Activated T-cell treated with anti-CD3 and anti-CD28 coated beads, Interleukin-2, amount 50 U/mL, for 48 hours (primary cell): Measurements from ENCODE around the gene LRPAP1.
A peak's percentile ranks its signal among the peaks of the same experiment; 100 is the strongest.

Experiments used
- DNase-seq, 2 experiments: peaks; one replicate each; pipeline ENCODE4 v3.0.0-alpha.2; 2020

Gene LRPAP1

DNA sequence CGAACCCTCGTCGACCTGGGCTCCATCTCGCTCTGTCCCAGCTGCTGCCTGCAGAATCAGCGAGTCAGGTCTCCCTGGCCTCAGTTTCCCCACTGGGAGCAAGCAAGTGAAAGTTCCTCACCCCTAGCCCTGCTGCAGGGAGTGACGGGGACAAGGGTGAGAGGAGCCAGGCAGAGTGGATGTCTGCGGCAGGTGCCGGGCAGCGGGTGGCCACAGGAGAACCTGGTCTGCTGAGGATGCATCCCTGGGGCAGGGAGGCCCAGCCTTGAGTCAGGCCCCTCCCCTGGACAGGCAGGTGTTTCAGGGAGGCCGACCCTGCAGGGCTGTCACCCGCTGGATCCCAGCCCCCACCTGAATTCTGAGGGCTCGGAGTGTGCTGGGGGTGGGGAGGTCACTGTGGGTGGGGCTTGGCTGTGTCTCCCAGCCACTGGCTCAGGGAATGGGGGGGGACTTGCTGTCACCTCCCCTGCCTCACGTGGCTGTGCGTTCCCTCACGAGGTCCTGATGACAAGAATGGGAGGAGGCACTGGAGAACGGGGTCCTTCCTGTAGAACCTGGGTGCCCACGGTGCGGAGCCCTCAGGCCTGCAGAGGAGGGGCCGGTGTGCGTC lies 33.2 kb downstream of the LRPAP1 start:
- no peak for DNase-seq

DNA sequence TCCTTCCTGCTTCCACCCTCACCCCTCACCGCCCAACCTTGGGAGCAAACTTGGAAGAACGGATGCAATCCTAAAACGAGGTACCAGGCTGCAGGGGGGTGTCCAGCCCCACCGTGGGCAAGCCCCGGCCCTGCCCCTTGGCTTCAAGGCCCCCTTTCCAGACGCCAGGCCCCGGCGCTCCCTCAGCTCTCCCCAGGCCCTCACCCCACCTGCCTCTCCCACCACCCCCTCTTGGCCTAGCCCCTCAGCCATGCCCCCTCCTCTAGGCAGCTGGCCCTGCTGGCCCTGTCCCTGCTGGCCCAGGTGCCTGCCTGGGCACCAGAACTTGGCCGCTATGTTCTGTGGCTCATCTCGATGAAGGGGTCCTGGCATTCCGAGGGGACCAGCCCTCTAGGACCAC lies 33.8 kb downstream of the LRPAP1 start:
- no peak for DNase-seq

DNA sequence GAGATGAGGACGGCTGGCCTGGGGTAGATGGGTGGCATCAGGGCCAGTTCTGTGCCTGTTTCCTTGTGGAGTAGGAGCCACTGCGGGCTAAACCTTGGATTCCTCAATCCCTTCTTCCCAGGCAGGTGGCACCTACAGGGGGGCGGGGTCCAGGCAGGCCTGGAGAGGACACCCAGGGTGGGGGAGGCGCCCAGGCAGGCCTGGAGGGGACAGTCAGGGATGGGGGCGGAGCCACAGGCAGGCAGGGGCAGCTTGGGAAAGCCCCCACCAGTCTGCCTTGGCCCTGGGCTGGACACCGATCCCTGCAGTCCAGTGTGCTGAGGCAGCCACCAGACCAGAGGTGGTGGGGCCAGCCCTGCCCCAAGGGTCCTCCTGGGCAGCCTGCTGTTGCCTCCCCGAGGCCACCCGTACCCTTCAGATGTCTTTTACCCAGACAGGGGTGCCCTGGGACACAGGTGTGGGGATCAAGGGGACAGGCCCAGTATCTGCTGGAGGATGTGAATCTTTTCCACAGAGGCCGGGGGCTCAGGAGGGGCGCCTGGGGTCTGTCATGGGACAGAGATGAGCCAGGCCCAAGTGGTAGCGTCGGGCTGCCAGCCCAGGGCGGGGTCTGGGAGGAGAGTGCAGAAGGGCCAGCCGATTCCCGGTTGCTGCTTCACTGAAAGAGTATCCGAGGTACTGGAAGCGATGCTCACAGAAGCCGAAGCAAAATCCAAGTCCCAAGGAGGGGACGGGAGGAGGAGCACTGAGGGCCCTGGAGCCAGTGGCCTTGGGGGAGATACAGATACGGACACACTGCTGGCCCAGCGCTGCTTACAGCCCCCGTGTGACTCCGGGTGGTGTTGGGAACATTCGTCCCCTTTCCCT lies 34.5 kb downstream of the LRPAP1 start:
- no peak for DNase-seq

DNA sequence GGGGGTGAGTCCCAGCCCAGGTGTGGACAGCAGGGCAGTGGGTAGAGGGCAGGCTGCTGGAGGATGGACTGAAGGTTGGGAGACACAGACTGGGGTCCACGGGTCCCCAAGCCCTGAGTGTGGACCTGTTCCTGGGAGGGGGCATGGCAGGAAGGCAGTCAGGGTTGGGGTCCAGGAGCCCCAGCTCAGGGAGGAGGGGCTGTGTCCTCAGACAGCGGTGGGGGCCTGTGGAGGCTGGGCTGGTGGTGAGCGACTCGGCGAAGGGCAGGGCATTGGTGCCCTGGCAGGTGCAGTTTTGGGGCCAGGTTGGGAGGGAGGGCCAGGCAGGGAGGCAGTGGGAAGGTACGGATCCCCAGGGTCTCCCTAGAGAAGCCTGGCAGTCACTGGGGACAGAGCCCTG lies 35.1 kb downstream of the LRPAP1 start:
- DNase-seq, result no peak

DNA sequence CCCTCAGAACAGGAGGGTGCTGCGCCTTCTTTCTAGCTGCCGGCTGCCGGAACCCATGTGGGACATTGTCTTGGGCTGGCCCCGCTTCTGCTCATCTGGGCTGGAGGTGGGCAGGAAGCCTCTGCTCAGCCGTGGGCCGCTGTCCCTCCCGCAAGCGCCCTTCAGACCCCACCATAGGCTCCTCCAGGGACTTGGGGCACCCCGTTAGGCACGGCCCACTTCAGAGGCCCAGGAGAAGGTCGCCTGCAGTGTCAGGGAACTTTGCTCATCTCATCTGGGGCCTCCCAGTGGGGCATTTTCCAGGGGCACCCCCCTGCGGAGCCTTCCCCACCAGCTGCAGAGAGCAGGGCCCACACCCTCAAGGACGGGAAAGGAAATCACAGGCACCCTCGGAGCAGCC lies 36.2 kb downstream of the LRPAP1 start:
- no peak for DNase-seq

DNA sequence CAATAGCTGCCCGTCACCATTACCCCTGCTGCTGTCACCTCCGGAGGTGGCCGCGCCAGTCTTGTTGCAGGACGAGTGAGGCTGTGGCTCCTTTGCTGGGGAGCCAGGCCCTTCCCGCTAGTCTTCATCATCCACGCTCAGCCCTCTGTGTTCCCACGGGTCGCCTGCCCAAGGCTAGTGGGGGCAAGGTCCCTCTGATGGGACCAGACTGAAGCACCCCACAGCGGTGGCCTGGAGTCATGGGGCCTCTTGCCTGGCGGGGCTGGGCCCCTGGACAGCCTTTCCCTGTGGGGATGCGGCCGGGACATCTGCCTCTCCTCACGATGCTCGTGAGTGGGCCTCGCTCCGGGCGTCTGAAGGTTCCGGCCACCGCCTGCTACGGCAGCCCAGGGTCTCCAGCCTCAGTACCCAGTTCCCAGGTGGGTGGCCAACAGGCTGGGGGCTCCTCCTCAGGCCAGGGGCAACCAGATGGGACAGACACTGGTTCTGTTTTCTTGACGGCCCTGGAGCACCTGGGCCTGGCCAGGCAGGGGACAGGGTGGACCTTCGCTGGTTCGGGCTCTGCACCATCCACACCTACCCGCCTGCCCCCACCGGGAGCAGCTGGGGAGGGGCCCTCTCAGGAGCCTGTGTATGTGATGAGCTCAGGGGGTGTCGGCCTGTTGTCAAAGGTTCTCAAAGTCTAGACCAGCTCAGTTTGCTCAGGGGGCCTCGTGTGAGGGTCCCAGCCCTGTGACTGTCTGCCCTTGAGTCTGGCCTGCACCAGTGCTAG lies 36.8 kb downstream of the LRPAP1 start:
- no peak for DNase-seq

DNA sequence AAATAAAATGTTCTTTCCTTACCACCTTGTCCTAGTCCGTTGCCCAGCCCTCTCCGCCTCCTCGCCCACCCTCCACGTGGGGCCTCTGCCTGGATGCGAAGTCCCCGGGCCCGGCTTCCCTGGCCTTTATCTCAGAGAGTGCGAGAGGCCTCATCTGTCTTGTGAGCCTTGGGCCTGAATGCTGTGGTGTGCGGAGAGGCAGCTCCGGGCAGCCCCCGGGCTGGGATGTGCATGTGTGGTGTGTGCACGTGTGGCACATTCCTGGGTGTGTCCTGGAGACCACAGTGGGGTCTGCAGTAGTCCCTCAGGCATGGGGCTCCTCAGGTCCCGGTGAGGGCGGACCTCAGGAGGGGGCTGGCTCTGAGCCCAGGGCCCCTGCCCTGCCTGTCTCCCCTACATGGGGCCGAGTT lies 37.8 kb downstream of the LRPAP1 start:
- no peak for DNase-seq

DNA sequence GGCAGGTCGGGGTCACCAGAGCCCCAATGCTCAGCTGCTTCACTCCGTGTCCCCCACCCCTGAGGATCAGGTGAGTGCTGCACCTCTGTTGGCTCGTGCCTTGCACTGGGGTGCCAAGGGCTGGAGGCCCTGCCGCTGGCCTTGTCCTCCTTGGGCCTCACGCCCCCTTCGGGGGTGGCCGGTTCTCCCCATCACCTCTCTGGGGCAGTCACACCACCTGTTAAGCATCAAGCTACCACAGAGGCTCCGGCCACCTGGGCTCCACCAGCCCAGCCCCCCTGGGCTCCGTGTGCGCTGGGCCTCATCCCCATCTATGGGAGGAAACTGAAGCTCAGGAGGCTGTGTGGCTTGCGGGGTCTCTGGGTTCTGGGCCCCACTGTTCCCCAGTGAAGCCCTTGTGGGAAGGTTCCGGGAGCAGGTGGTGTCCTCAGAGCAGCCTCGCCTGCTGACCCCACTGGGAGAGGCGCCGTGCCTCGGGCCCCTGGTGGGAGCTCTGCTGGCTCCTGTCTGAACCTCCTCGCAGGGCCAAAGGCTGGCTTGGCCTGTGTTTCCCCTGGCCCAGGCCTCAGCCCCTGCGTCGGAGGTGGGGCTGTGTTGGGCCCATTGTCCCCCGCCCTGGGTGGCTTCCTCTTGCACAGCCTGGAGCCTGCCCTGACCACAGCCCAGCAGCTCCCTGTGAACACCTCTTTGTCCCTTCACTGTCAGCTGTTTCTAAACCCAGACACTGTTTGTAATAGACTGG lies 38.3 kb downstream of the LRPAP1 start:
- no peak for DNase-seq

DNA sequence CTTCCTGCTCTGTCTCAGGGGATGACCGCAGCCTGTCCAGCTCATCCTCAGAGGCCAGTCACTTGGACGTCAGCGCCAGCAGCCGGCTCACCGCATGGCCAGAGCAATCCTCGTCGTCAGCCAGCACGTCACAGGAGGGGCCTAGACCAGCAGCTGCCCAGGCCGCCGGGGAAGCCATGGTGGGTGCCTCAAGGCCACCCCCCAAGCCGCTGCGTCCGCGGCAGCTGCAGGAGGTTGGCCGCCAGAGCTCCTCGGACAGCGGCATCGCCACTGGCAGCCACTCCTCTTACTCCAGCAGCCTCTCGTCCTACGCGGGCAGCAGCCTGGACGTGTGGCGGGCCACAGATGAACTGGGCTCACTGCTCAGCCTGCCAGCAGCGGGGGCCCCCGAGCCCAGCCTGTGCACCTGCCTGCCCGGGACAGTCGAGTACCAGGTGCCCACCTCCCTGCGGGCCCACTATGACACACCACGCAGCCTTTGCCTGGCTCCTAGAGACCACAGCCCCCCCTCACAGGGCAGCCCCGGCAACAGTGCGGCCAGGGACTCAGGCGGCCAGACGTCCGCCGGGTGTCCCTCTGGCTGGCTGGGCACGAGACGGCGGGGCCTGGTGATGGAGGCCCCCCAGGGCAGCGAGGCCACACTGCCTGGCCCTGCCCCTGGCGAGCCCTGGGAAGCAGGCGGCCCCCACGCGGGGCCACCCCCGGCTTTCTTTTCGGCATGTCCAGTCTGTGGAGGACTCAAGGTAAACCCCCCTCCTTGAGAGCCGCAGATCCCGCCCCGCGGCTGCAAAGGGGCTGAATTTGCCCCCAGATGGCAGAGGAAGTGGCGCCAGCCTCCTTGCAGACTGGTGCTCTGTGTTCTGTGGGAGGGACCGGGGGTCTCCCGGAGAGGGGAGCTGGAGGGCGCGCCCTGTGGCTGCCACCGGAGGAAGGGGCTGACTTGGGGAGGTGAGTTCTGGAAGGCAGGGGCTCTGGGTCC lies 39.2 kb downstream of the LRPAP1 start:
- DNase-seq, result no peak

DNA sequence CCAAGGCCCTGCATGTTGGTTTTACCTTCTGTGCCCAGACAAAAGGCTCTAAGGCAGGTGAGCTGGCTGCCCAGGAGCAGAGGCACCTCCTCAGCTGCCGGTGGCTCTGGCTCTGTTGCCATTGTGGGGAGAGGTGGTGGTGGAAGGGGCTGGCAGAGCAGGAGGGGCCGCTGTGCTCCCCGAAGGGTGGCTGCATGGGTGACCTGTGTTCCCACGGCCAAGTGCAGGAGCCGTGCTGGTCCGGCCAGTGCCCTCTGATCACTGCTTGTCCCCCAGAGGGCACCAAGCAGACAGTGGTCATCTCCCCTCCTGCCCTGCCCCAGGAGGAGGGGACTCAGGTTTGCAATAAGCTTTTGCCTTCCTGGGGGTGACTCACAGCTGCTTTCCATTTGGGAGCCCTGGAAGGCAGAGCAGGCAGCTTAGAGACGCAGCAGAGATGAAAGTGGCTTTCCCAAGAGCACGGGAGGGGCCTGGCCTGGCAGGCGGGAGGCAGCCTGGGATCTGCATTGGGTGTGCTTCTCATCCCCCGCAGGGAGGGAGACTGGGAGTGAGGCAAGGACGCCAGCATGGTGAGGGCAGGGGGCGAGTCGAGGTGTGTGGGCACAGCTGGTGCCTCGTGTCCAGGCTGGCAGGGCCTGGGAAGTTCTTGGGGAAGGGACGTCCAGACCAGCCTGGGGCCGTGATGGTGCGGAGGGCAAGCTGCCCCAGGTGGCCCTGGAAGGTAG lies 40.4 kb downstream of the LRPAP1 start:
- DNase-seq, result peak in 1 of 2 experiments; percentile 14

DNA sequence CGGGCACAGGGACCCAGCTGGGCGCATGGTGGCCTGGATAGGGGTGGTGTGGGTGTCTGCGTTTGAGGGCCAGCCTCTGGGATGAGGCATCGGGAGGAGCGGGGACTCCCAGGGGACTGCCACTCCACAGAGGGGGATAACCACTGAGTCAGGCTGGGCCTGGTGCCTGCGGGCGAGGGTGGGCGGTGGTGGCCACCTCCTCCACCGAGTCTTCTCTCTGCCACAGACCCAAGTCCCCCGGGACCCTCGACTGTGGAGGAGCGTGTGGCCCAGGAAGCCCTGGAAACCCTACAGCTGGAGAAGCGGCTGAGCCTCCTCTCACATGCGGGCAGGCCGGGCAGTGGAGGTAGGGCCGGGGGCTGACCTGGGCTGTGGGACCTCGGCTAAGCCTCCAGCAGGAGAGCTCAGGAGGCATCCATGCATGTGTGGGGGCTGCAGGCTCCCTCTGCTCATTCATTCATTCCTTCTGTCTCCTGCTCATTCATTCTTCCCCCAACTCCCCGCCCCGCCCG lies 42.7 kb downstream of the LRPAP1 start:
- peak in 1 of 2 experiments; percentile 34 for DNase-seq

DNA sequence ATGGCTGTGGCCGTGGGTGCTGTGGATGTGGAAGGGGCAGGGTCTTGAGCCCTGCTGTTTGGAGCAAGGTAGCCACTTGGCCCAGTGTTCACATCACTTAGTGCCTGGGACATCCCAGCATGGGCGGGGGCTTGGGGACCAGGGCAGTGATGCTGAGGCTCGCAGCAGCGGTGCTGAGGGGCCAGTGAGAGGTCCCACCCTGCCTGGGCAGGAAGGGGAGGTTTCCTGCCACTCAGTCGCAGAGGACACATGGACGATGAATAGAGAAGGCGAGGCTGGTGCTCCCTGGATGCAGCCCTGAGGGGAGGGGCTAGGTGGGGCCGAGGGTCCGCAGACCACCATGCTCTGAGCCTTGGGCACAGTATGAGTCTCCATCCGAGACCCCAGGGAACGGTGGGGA lies 43.4 kb downstream of the LRPAP1 start:
- DNase-seq, result no peak

DNA sequence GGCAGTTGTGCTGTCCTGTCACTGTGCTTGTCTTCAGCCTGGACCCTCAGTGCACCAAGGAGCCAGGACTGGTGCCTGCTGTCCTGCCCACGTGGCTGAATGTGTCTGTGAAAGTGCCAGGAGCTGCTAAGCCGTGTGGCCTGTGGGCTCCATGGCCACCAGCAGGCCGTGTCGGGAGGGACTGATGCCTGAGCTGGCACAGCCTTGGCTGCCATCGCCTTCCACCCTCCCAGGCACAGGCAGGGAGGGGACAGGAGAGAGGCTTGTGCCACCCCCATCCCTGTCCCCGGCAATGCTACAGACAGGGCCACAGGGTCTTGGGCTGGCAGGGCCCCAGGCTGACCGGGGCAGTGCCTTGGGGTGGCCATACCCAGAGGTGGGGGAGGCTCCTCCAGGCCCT lies 44.4 kb downstream of the LRPAP1 start:
- no peak for DNase-seq

DNA sequence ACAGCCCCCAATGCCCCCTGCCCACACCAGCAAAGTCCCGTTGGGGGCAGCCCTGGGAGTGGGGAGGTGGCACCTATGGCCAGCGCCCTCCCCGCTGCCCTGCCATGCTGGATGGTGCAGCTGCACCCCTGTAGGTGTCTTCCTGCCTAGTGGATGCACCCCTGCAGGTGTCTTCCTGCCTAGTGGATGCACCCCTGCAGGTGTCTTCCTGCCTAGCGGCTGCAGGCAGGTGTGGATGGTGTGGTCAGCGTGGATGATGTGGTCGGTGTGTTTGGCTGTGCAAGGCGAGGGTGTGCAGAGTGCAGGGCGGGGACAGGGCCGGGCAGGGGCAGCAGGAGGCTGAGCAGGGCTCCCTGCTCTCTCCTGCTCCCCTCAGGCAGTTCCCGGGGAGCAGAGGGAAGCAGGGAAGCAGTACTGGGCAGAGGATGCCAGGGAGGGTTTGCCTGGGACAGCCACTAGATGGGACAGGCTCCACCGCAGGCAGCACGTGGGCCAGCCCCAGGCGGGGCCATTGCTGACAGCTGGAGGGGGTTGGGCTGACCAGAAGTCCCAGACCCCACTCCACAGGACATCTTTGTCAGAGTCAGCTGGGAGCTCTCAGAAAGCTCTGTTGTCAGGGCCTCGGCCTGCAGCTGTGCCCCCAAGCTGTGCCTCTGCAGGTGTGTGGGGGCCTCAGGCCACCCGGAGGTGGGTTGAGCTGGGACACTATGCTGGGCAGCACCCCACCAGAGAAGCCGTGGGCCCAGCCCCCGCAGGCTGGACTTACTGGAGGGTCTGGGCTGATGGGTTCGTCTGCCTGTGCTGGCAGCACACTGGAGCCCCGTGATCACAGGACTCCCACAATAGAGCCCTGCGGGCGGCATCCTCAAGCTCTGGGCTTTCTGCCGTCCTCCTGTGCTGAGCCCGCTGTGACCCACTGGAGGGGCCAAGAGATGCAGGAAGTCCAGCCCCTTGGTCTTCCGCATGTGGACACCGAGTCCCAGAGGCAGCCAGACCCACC lies 45.4 kb downstream of the LRPAP1 start:
- DNase-seq, result no peak

DNA sequence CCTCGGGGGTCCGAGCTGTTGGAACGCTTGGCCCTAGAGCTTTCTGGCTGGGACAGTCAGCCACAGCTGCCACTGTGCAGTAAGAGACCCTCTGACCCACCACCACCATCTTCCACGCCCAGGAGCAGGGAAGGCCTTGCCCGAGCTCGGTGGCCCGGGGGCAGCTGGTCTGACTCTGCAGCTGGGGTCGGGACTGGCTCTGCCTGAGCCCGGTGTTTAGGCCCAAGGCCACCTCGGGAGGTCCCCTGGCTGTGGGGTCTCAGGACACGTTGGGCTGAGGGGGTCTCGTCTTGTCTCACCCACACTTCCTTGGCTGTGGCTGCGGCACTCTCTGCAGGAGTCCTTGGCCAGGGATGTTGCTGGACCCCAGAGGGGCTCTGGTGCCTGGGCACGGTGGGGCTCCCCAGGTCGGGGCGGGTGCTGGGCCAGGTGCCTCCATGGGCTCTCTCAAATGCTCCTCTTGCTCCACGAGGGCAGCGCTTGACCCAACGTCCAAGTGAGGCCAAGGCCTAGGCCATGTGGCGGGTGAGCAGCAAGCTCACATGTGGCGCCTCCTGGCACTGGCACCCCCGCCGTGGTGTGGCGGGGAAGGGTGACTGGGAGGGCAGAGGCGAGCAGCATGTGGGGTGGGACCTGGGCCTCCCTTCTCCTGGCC lies 46.2 kb downstream of the LRPAP1 start:
- no peak for DNase-seq

DNA sequence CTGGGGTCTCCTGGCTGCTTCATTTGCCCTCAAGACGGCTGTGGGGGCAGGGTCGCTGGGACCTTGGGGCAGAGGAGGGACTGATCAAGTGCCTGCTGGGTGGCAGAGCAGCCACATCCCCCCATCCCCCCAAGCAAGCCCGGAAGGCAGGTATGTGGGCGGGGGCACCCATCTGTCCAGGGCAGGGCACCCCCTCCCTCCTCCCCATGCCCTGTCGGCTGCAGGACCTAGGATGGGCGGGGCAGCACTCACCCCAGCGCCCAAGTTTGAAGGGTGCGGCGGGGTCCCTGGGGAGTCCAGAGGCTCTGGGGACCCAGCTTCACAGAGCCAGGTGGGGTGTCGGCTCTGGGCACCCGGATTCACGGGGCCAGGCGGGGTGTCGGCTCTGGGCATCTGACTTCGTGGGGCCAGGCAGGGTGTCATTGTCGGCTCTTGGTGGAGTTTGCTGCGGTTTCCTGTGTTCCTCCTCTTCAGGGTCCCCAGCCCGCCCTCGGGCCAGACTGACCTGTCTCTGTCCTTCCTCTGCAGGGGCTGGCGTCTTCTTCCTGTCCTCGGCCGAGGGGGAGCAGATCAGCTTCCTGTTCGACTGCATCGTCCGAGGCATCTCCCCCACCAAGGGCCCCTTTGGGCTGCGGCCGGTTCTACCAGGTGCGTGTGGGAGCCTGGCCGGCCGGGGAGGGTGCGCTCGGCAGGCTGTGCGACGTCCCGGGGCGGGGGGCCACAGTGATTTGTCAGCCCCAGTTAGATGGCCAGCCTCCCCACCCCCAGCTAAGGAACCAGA lies 47.0 kb downstream of the LRPAP1 start:
- DNase-seq, result no peak

DNA sequence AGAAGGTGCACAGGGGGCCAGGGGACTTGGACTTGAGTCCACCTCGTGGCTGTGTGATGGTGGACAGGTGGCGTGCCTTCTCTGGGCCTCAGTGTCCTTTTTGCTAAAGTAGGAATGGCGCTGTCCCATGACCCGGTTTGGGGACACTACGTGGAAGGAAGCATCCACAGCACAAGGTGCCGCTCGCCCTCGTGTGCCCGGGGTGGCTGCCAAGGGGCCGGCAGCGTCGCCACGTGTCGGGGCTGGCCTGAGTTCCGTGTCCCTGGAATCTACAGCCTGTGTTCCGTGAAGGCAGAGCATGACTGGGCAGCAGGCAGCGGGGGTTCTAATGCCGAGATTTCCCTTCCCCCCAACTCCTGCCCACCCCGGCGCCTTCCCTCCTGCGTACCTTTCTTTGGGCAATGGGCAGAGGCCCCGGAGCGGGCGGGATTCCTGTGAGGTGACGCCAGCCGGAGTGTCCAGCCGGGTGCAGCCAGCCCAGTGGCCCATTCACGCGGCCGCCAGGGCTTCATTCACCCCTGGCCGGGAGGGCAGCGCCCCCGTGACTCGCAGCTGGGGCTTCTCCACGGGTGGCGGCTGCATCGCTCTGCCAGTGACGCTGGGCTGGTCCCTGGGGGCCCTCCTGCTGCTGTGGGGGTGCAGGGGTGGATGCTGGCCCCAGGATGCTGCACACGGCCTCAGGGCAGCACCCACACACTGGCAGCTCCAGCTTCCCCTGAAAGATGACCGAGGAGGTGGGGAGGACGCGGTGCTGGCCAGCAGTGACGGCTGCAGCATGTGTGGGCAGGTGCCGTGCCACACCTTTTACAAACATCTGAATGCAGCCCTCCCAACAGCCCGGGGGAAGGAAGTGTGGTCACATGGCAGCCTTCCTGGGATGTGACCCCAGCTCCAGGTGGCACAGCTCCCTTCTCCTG lies 47.9 kb downstream of the LRPAP1 start:
- no peak for DNase-seq
